22Rv1 (cell line): ENCODE measurements around the gene SLFN12.

Experiments used
- H3K27ac ChIP-seq: fragments of 450-650 bp; 2 replicates; pipeline ENCODE4 v1.5.1; 2017
- CTCF ChIP-seq: fragments of 450-650 bp; IDR thresholded peaks from 2 replicates; pipeline ENCODE4 v1.5.1; 2017; ENCODE audit warnings: mild to moderate bottlenecking
- ZFX ChIP-seq: fragments of 450-650 bp; IDR thresholded peaks from 2 replicates; pipeline ENCODE4 v1.6.1; 2017; ENCODE audit warnings: antibody characterized with exemption, borderline replicate concordance

The SLFN12 gene

GRCh38 chr17:35453171-35453570 lies 20.9 kb upstream of the SLFN12 start:
- no peak overlapping the region for H3K27ac ChIP-seq
- TF ChIP-seq CTCF (no peak), ZFX (no peak)

GRCh38 chr17:35449371-35449931 lies 17.2 kb upstream of the SLFN12 start:
- TF ChIP-seq ZFX (no peak), CTCF (no peak)
- no peak overlapping the region for H3K27ac ChIP-seq

- H3K27ac ChIP-seq: no peak overlapping the region
- TF ChIP-seq CTCF: no peak
- TF ChIP-seq ZFX: no peak
These were observed 16.6 kb upstream of the SLFN12 start for GRCh38 chr17:35448899-35449227.

- TF ChIP-seq CTCF (no peak), ZFX (no peak)
- H3K27ac ChIP-seq: no peak within 1 kb of the TSS
These were observed 16.1 kb upstream of the SLFN12 start, which contains the start of gene SLFN13 for GRCh38 chr17:35448214-35448898. Gene SLFN13 (minus strand): TSS chr17:35448766. CDS start chr17:35445680, 3,086 bp downstream.

GRCh38 chr17:35447499-35447898 lies 15.2 kb upstream of the SLFN12 start:
- H3K27ac ChIP-seq: no peak overlapping the region
- TF ChIP-seq CTCF (no peak), ZFX (no peak)

GRCh38 chr17:35438433-35438832 lies 6.1 kb upstream of the SLFN12 start:
- no peak overlapping the region for H3K27ac ChIP-seq
- no peak for TF ChIP-seq ZFX
- TF ChIP-seq CTCF: no peak

GRCh38 chr17:35433075-35433894 lies 985 bp upstream of the SLFN12 start:
- TF ChIP-seq ZFX: no peak
- no peak for TF ChIP-seq CTCF
- H3K27ac ChIP-seq: no peak overlapping the region
